Spleen (tissue), 11 donors: ENCODE measurements around the gene LRP2. TPM values are rescaled to one million over a fixed set of nuclear protein-coding genes. Genes with fewer than 3 reads are reported as not detected.

ENCODE experiments used
- DNase-seq: peaks from one replicate; pipeline ENCODE4 v3.0.0-alpha.2; 2020
- H3K27ac ChIP-seq, 8 donors: fragments of 200-600 bp; sonication (generic) in 7 of 8; 1 replicate in 4 of 8; 2 replicates in 4 of 8; pipeline versions ENCODE4 v1.5.0 to v1.8.0; 2016 to 2021; ENCODE audit warnings: inconsistent platforms in 4 of 8, mild to moderate bottlenecking in 4 of 8, moderate library complexity in 1 of 8
- H3K27me3 ChIP-seq, 7 donors: fragments of 200-600 bp; sonication (generic) in 6 of 7; replicated peaks in 1 of 7; 1 replicate in 4 of 7; 2 replicates in 3 of 7; pipeline versions ENCODE4 v1.5.0 to v1.8.0; 2016 to 2021; ENCODE audit warnings: inconsistent platforms in 3 of 7, mild to moderate bottlenecking in 1 of 7
- H3K36me3 ChIP-seq, 6 donors: fragments of 200-600 bp; sonication (generic) in 5 of 6; 1 replicate in 4 of 6; 2 replicates in 2 of 6; pipeline versions ENCODE4 v1.5.0 to v1.8.0; 2016 to 2021; ENCODE audit warnings: inconsistent platforms in 2 of 6
- H3K4me1 ChIP-seq, 6 donors: fragments of 200-600 bp; sonication (generic) in 5 of 6; 1 replicate in 3 of 6; 2 replicates in 3 of 6; pipeline versions ENCODE4 v1.5.0 to v1.8.0; 2016 to 2021; ENCODE audit warnings: inconsistent platforms in 3 of 6
- H3K4me3 ChIP-seq, 8 donors: fragments of 200-600 bp; sonication (generic) in 7 of 8; 1 replicate in 4 of 8; 2 replicates in 4 of 8; pipeline versions ENCODE4 v1.5.0 to v1.8.0; 2016 to 2021; ENCODE audit warnings: inconsistent platforms in 4 of 8, mild to moderate bottlenecking in 4 of 8, moderate library complexity in 2 of 8
- H3K9me3 ChIP-seq, 8 donors: fragments of 200-600 bp; sonication (generic) in 7 of 8; 1 replicate in 4 of 8; 2 replicates in 4 of 8; pipeline versions ENCODE4 v1.5.0 to v1.8.0; 2016 to 2021; ENCODE audit warnings: inconsistent platforms in 4 of 8
- POLR2A ChIP-seq, 3 donors: fragments of 450-650 bp; IDR thresholded peaks; one replicate each; pipeline ENCODE4 v1.5.1; 2017; ENCODE audit warnings: antibody characterized with exemption in 3 of 3, mild to moderate bottlenecking in 1 of 3
- POLR2AphosphoS5 ChIP-seq, 3 donors: sonication (generic); formaldehyde crosslinking; IDR thresholded peaks; one replicate each; pipeline ENCODE4 v1.5.1; 2017; ENCODE audit warnings: antibody characterized with exemption in 3 of 3
- WGBS, 5 donors: extraction: QIAGEN DNeasy Blood & Tissue Kit in 3 of 5; methylation state at CpG; one replicate each; pipeline versions ENCODE4 v1.1.5 to v1.1.7; 2013 to 2018; 5-methylcytosine and 5-hydroxymethylcytosine counted together
- intact Hi-C: fragments of 100-400 bp; cut with DNase I; formaldehyde crosslinking; loops from one replicate; pipeline ENCODE4 v1.15.0; 2023; ENCODE audit warnings: low total_unique reads
- polyA plus RNA-seq, 3 donors: library from polyadenylated mRNA; stranded (reverse); fragments of 200-250 nt; gene quantifications; one replicate each; pipeline ENCODE4 v1.2.1, GENCODE V29; 2013
- total RNA-seq, 7 donors: library from RNA; depleted of rRNA in 3 of 7; stranded (reverse); fragments of >200 nt in 3 of 7; fragmentation: NEBNext Ultra II Directional in 4 of 7; extraction: Animal tissue kit (Norgen Biotek cat#: 25700) in 4 of 7; gene quantifications; one replicate each; pipeline versions ENCODE4 v1.1.0 to v1.2.1, GENCODE V29; 2016 to 2021
- TF ChIP-seq, protein P1 (sequence below), 11 experiments: fragments of 200-600 bp in 7 of 11; fragments of 450-650 bp in 4 of 11; sonication (generic) in 4 of 11; IDR thresholded peaks in 8 of 11; conservative IDR thresholded peaks in 3 of 11; 1 replicate in 7 of 11; 2 replicates in 4 of 11; pipeline versions ENCODE4 v1.4.0 to v1.8.0; 2016 to 2021; ENCODE audit warnings: antibody characterized with exemption in 11 of 11, inconsistent platforms in 4 of 11, mild to moderate bottlenecking in 1 of 11
- donor health status: healthy with polysubstance abuse.
- donor health status: DM: no; HTN: no; CAD: no; lungs with moderate emphysema.
- donor health status: DM: no; HTN: no; CAD: no.
- donor health status: Bipolar disorder and iron deficiency.
- donor health status: healthy.
- donor health status: DM: no; HTN: no; CAD: no.
- donor health status: DM: yes; HTN: yes; CAD: no.

The LRP2 gene
- total and polyA plus RNA-seq, 10 donors: not detected

DNA sequence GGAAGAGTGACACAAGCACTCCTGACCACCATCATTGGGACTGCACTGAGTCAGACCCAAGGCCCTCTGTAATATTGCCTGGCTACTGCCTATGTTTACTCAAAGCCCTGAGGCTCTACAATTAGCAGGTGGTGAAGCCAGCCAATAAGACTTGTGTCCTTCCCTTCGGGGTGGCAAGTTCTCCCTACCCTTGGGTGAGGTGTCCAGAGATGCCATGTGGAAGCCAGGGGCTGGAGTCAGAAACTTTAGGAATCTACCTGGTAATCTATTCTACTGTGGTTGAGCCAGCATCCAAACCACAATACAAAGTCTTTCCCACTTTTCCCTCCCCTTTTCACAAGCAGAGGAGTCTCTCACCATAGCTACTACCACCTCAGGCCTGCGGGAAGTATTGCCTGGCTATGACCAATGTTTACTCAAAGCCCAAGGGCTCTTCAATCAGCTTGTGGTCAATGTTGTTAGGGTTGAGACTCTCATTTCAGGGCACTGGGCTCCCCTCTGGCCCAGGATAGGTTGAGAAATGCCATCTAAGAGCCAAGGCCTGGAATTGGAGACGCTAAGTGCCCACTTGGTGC lies 275.4 kb downstream of the LRP2 start:
- H3K9me3 ChIP-seq: peaks cover 0 to 6% (median 0%) of the 10 kb centered on the region in 8 donors
- H3K36me3 ChIP-seq: no peaks in the 10 kb centered on the region
- H3K27ac ChIP-seq: peak overlapping the region in 1 of 8 donors; percentile 48
- no peak for DNase-seq
- H3K27me3 ChIP-seq: no peaks in the 10 kb centered on the region
- TF ChIP-seq, protein P1, sequence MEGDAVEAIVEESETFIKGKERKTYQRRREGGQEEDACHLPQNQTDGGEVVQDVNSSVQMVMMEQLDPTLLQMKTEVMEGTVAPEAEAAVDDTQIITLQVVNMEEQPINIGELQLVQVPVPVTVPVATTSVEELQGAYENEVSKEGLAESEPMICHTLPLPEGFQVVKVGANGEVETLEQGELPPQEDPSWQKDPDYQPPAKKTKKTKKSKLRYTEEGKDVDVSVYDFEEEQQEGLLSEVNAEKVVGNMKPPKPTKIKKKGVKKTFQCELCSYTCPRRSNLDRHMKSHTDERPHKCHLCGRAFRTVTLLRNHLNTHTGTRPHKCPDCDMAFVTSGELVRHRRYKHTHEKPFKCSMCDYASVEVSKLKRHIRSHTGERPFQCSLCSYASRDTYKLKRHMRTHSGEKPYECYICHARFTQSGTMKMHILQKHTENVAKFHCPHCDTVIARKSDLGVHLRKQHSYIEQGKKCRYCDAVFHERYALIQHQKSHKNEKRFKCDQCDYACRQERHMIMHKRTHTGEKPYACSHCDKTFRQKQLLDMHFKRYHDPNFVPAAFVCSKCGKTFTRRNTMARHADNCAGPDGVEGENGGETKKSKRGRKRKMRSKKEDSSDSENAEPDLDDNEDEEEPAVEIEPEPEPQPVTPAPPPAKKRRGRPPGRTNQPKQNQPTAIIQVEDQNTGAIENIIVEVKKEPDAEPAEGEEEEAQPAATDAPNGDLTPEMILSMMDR (IDR thresholded peaks at IDR 0.05 in 8 of 11, conservative IDR thresholded peaks at IDR 0.05 in 3 of 11): no peak
- TF ChIP-seq POLR2AphosphoS5 (IDR thresholded peaks at IDR 0.05) (no peak), POLR2A (IDR thresholded peaks at IDR 0.05) (no peak)
- no peak overlapping the region for H3K4me3 ChIP-seq
- WGBS, 5 donors: 86 to 100% (median 96%) methylated on average over 3 of the region's 3 CpGs
- peaks cover 0 to 37% (median 5%) of the 10 kb centered on the region in 6 donors for H3K4me1 ChIP-seq
- intact Hi-C loops: no loop called here

DNA sequence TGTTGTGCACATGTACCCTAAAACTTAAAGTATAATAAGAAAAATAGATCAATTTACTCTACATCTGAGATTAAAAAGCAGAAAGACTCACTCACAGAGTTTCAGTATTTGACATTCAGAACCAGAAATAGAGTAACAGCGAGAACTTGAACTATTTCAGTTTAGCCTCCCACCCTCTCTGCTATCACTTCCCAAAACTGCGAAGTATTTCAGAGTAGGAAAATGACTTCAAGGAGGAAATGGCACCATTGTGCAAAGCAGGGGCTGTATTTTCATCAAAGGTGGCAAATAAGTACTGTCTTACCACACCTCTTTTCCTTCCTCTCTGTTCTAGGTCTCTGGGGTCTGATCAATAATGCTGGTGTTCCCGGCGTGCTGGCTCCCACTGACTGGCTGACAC lies 279.3 kb downstream of the LRP2 start:
- WGBS, 5 donors: 24 to 47% (median 40%) methylated on average over 4 of the region's 4 CpGs
- peaks cover 0 to 34% (median 16%) of the 10 kb centered on the region in 6 donors for H3K4me1 ChIP-seq
- H3K4me3 ChIP-seq: peak overlapping the region in 3 of 8 donors; percentile 6 to 33 (median 6)
- H3K27ac ChIP-seq: peak overlapping the region in 5 of 8 donors; percentile 39 to 77 (median 67)
- intact Hi-C loops: no loop called here
- DNase-seq: no peak
- no peaks in the 10 kb centered on the region for H3K27me3 ChIP-seq
- TF ChIP-seq, protein P1 (IDR thresholded peaks at IDR 0.05 in 8 of 11, conservative IDR thresholded peaks at IDR 0.05 in 3 of 11): no peak
- TF ChIP-seq POLR2A (IDR thresholded peaks at IDR 0.05) (no peak), POLR2AphosphoS5 (IDR thresholded peaks at IDR 0.05) (no peak)
- H3K36me3 ChIP-seq: no peaks in the 10 kb centered on the region
- peaks cover 0 to 6% (median 0%) of the 10 kb centered on the region in 8 donors for H3K9me3 ChIP-seq

- no peak for TF ChIP-seq POLR2A (IDR thresholded peaks at IDR 0.05)
- no peak for TF ChIP-seq POLR2AphosphoS5 (IDR thresholded peaks at IDR 0.05)
- TF ChIP-seq, protein P1 (IDR thresholded peaks at IDR 0.05 in 8 of 11, conservative IDR thresholded peaks at IDR 0.05 in 3 of 11): no peak
- peaks cover 0 to 6% (median 0%) of the 10 kb centered on the region in 8 donors for H3K9me3 ChIP-seq
- H3K4me1 ChIP-seq: peaks cover 0 to 34% (median 16%) of the 10 kb centered on the region in 6 donors
- intact Hi-C loops: no loop called here
- no peak overlapping the region for H3K4me3 ChIP-seq
- H3K27ac ChIP-seq: peak overlapping the region in 1 of 8 donors; percentile 77
- no peaks in the 10 kb centered on the region for H3K27me3 ChIP-seq
- 82 to 92% (median 87%) methylated on average over 5 of the region's 5 CpGs for WGBS, 5 donors
- no peaks in the 10 kb centered on the region for H3K36me3 ChIP-seq
- DNase-seq: no peak
Observed at GRCh38 chr2:169081551-169081950, 280.8 kb downstream of the LRP2 start.

GRCh38 chr2:169080250-169081069 lies 281.9 kb downstream of the LRP2 start:
- peak; percentile 72 for DNase-seq
- Histone ChIP-seq H3K4me1 (peaks cover 0 to 34% (median 16%) of the 10 kb centered on the region in 6 donors), H3K36me3 (no peaks in the 10 kb centered on the region), H3K4me3 (no peak overlapping the region), H3K27me3 (no peaks in the 10 kb centered on the region), H3K27ac (peak overlapping the region in 6 of 8 donors; percentile 17 to 70 (median 36)), H3K9me3 (peaks cover 0 to 6% (median 0%) of the 10 kb centered on the region in 8 donors)
- intact Hi-C loops: no loop called here
- TF ChIP-seq POLR2A (IDR thresholded peaks at IDR 0.05): no peak
- TF ChIP-seq, protein P1 (IDR thresholded peaks at IDR 0.05 in 8 of 11, conservative IDR thresholded peaks at IDR 0.05 in 3 of 11): no peak
- no peak for TF ChIP-seq POLR2AphosphoS5 (IDR thresholded peaks at IDR 0.05)
- WGBS, 5 donors: 53 to 79% (median 67%) methylated on average over 2 of the region's 2 CpGs
